Neuronal stem cell (in vitro differentiated cells): ENCODE data around the gene GSTCD.

ENCODE experiments used
- DNase-seq: peaks from one replicate; pipeline ENCODE4 v3.0.0-alpha.2; 2013; ENCODE audit warnings: low spot score
- H2AFZ ChIP-seq: one replicate; pipeline ENCODE4 v1.6.1; 2013; ENCODE audit warnings: mild to moderate bottlenecking, low read length, inconsistent platforms
- H2AK5ac ChIP-seq: 2 replicates; pipeline ENCODE4 v1.6.1; 2013; ENCODE audit warnings: low read depth, mild to moderate bottlenecking, inconsistent platforms, low read length, moderate library complexity, mixed read lengths
- H2BK120ac ChIP-seq: 2 replicates; pipeline ENCODE4 v1.6.1; 2013; ENCODE audit warnings: low read depth, mild to moderate bottlenecking, inconsistent platforms, low read length, moderate library complexity, mixed read lengths
- H2BK12ac ChIP-seq: one replicate; pipeline ENCODE4 v1.6.1; 2013; ENCODE audit warnings: low read length, inconsistent platforms
- H2BK15ac ChIP-seq: 2 replicates; pipeline ENCODE4 v1.6.1; 2013; ENCODE audit warnings: mild to moderate bottlenecking, low read length, inconsistent platforms, mixed read lengths
- H2BK5ac ChIP-seq: one replicate; pipeline ENCODE4 v1.6.1; 2013; ENCODE audit warnings: inconsistent platforms, mild to moderate bottlenecking, low read length, moderate library complexity
- H3K14ac ChIP-seq: one replicate; pipeline ENCODE4 v1.6.1; 2013; ENCODE audit warnings: low read length, inconsistent platforms
- H3K18ac ChIP-seq: 2 replicates; pipeline ENCODE4 v1.6.1; 2013; ENCODE audit warnings: low read length, inconsistent platforms
- H3K23ac ChIP-seq: 2 replicates; pipeline ENCODE4 v1.6.1; 2013; ENCODE audit warnings: low read depth, mild to moderate bottlenecking, mixed read lengths, low read length, inconsistent platforms; ENCODE audit not compliant: poor library complexity
- H3K27ac ChIP-seq: replicated peaks from 3 replicates; pipeline ENCODE4 v1.5.1; 2013; ENCODE audit warnings: low read length, inconsistent platforms
- H3K27me3 ChIP-seq, 3 experiments: 2 replicates each; pipeline ENCODE4 v1.6.1; 2013; ENCODE audit warnings: low read length in 3 of 3, mild to moderate bottlenecking in 2 of 3, inconsistent platforms in 1 of 3, low read depth in 1 of 3, mixed read lengths in 1 of 3, moderate library complexity in 1 of 3; ENCODE audit not compliant: control insufficient read depth in 3 of 3, insufficient read depth in 3 of 3
- H3K36me3 ChIP-seq, 2 donors: replicated peaks in 1 of 2; 2 replicates each; pipeline ENCODE4 v1.6.1; 2013; ENCODE audit warnings: low read length in 2 of 2; ENCODE audit not compliant: control insufficient read depth in 2 of 2, insufficient read depth in 2 of 2
- H3K4ac ChIP-seq: 2 replicates; pipeline ENCODE4 v1.6.1; 2013; ENCODE audit warnings: inconsistent platforms, mild to moderate bottlenecking, low read length, moderate library complexity
- H3K4me1 ChIP-seq, 2 donors: 1 replicate in 1 of 2; 2 replicates in 1 of 2; pipeline ENCODE4 v1.6.1; 2013; ENCODE audit warnings: low read length in 2 of 2, low read depth in 1 of 2; ENCODE audit not compliant: control insufficient read depth in 2 of 2, insufficient read depth in 1 of 2
- H3K4me2 ChIP-seq: one replicate; pipeline ENCODE4 v1.6.1; 2013; ENCODE audit warnings: mild to moderate bottlenecking, low read length, inconsistent platforms; ENCODE audit not compliant: insufficient read depth, poor library complexity, severe bottlenecking
- H3K4me3 ChIP-seq, 2 donors: 2 replicates each; pipeline ENCODE4 v1.5.1; 2013; ENCODE audit warnings: low read length in 2 of 2, mild to moderate bottlenecking in 2 of 2, inconsistent platforms in 1 of 2, moderate library complexity in 1 of 2
- H3K79me1 ChIP-seq: one replicate; pipeline ENCODE4 v1.6.1; 2013; ENCODE audit warnings: low read depth, mild to moderate bottlenecking, inconsistent platforms, low read length, moderate library complexity
- H3K9ac ChIP-seq: one replicate; pipeline ENCODE4 v1.6.1; 2013; ENCODE audit warnings: mild to moderate bottlenecking, low read depth, low read length, inconsistent platforms; ENCODE audit not compliant: poor library complexity
- H3K9me3 ChIP-seq, 2 donors: replicated peaks in 1 of 2; 2 replicates each; pipeline versions ENCODE3 to v1.6.1; 2013; ENCODE audit warnings: low read length in 2 of 2, mild to moderate bottlenecking in 2 of 2, inconsistent platforms in 1 of 2, low read depth in 1 of 2, mixed read lengths in 1 of 2, moderate library complexity in 1 of 2; ENCODE audit not compliant: control insufficient read depth in 2 of 2, insufficient read depth in 1 of 2
- H4K8ac ChIP-seq: one replicate; pipeline ENCODE4 v1.6.1; 2013; ENCODE audit warnings: low read depth, mild to moderate bottlenecking, inconsistent platforms, low read length, moderate library complexity
- H4K91ac ChIP-seq: one replicate; pipeline ENCODE4 v1.6.1; 2013; ENCODE audit warnings: low read length, low read depth, mild to moderate bottlenecking, inconsistent platforms; ENCODE audit not compliant: poor library complexity
- WGBS, 2 donors: extraction: QIAGEN DNeasy Blood & Tissue Kit; methylation state at CpG; one replicate each; pipeline ENCODE4 v1.1.7; 2013; ENCODE audit warnings: missing lambda C conversion rate in 2 of 2, mixed read lengths in 1 of 2; ENCODE audit not compliant: insufficient read length in 2 of 2, insufficient replicate concordance in 1 of 2; ENCODE audit errors: extremely low coverage in 2 of 2; 5-methylcytosine and 5-hydroxymethylcytosine counted together

The GSTCD gene

DNA sequence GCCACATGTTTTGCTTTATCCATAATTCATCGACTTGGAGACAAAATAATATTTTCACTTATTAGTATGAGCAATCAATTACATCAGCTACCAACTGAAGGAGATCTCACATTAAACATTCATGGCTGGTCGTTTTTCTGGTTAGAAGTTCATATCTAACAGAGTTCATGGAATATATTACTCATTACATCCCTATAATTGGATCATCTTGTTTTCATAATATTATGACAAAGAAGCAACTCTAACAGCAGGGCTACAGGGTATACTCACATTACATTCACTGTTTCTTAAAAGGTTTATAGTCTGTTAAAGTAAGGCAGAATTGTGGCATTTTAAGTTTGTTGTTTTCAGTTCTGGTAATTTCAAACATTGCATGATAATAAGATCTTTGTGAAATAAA, 33.0 kb downstream of the GSTCD start:
- Histone ChIP-seq H2BK5ac (no peak overlapping the region), H3K4ac (no peak overlapping the region), H3K36me3 (peaks cover 3 to 29% of the 10 kb centered on the region in 2 donors), H2BK12ac (no peak overlapping the region), H4K91ac (no peak overlapping the region), H2AK5ac (no peak overlapping the region), H3K27me3 (no peaks in the 10 kb centered on the region), H3K4me2 (no peak overlapping the region), H2AFZ (no peak overlapping the region), H3K4me3 (no peak overlapping the region), H3K79me1 (no peaks in the 10 kb centered on the region), H3K9ac (no peak overlapping the region), H3K27ac (no peak overlapping the region), H3K9me3 (peaks cover 5 to 17% of the 10 kb centered on the region in 2 donors), H4K8ac (no peak overlapping the region), H3K23ac (no peak overlapping the region), H3K14ac (no peak overlapping the region), H3K18ac (no peak overlapping the region), H3K4me1 (no peaks in the 10 kb centered on the region), H2BK15ac (no peak overlapping the region), H2BK120ac (no peak overlapping the region)
- WGBS, 2 donors: no CpG with 5 or more reads among the region's 2 CpGs
- DNase-seq: no peak

GRCh38 chr4:105748222-105748621, 39.6 kb downstream of the GSTCD start:
- no peak for DNase-seq
- Histone ChIP-seq H3K9me3 (peaks cover 0 to 2% of the 10 kb centered on the region in 2 donors), H4K8ac (no peak overlapping the region), H3K23ac (no peak overlapping the region), H3K4me1 (no peaks in the 10 kb centered on the region), H2BK15ac (no peak overlapping the region), H2AK5ac (no peak overlapping the region), H2BK12ac (no peak overlapping the region), H3K4me3 (no peak overlapping the region), H3K36me3 (no peaks in the 10 kb centered on the region), H3K9ac (no peak overlapping the region), H2BK120ac (no peak overlapping the region), H3K4me2 (no peak overlapping the region), H4K91ac (no peak overlapping the region), H3K4ac (no peak overlapping the region), H3K27ac (no peak overlapping the region), H2AFZ (no peak overlapping the region), H3K27me3 (no peaks in the 10 kb centered on the region), H3K18ac (no peak overlapping the region), H3K79me1 (no peaks in the 10 kb centered on the region), H3K14ac (no peak overlapping the region), H2BK5ac (no peak overlapping the region)
- no CpG with 5 or more reads among the region's 3 CpGs for WGBS, 2 donors

DNA sequence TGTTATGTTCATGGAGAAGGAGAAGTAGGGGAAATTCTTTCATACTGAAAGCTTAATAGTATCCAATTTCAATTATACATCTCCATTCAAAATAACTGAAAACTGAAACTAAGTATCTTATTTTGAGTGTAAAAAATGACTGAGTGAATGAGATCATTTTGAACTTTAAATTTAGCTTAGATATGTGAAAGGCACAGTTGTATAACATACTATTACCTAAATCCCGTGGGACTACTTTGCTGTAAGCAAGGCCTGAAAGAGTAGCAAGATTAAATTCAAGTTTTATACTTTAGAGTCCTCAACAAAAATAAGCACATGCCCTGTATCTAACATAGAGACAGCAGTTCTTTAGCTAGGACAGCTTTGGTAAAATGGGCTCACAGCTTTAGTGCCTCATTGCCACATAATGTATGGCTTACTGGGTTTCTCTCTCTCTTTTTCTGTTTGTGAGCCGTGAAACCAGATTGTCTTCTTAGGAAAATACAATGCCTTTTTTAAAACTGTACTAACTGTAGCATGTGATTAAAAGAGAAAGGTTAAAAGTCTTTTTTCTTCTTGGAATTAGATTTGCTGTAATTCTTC, 43.2 kb downstream of the GSTCD start:
- Histone ChIP-seq H2BK12ac (no peak overlapping the region), H4K8ac (no peak overlapping the region), H3K9me3 (peaks cover 1 to 2% of the 10 kb centered on the region in 2 donors), H3K79me1 (no peaks in the 10 kb centered on the region), H4K91ac (no peak overlapping the region), H3K27ac (no peak overlapping the region), H2BK120ac (no peak overlapping the region), H3K4me2 (no peak overlapping the region), H3K4ac (no peak overlapping the region), H3K23ac (no peak overlapping the region), H3K18ac (no peak overlapping the region), H3K36me3 (no peaks in the 10 kb centered on the region), H3K27me3 (no peaks in the 10 kb centered on the region), H3K4me3 (no peak overlapping the region), H2BK15ac (no peak overlapping the region), H3K14ac (no peak overlapping the region), H2AK5ac (no peak overlapping the region), H2AFZ (no peak overlapping the region), H3K9ac (no peak overlapping the region), H2BK5ac (no peak overlapping the region), H3K4me1 (peaks cover 0 to 1% of the 10 kb centered on the region in 2 donors)
- WGBS, 2 donors: no CpG with 5 or more reads among the region's 2 CpGs
- no peak for DNase-seq

DNA sequence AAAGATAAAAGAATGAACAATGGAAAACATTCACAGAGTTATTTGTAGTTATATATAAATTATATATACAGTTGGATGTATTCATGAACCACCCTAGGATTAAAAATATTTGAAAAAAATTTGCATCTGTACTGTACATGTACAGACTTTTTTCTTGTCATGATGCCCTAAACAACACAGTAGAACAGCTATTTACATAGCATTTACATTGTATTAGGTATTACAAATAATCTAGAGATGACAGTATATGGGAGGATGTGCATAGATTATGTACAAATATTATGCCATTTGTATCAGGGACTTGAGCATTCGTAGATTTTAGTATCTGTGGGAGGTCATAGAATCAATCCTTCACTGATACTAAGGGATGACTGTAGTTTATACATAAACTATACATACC, 44.8 kb downstream of the GSTCD start:
- Histone ChIP-seq H3K9me3 (peaks cover 1 to 2% of the 10 kb centered on the region in 2 donors), H3K9ac (no peak overlapping the region), H3K18ac (no peak overlapping the region), H3K79me1 (no peaks in the 10 kb centered on the region), H2AK5ac (no peak overlapping the region), H3K36me3 (no peaks in the 10 kb centered on the region), H3K4ac (no peak overlapping the region), H2BK12ac (no peak overlapping the region), H3K4me1 (peaks cover 0 to 1% of the 10 kb centered on the region in 2 donors), H3K23ac (no peak overlapping the region), H4K91ac (no peak overlapping the region), H2BK15ac (no peak overlapping the region), H4K8ac (no peak overlapping the region), H2AFZ (no peak overlapping the region), H3K4me2 (no peak overlapping the region), H3K27me3 (no peaks in the 10 kb centered on the region), H3K14ac (no peak overlapping the region), H2BK120ac (no peak overlapping the region), H2BK5ac (no peak overlapping the region), H3K27ac (no peak overlapping the region), H3K4me3 (no peak overlapping the region)
- DNase-seq: no peak
- no CpG with 5 or more reads among the region's 1 CpG for WGBS, 2 donors
